Stimulated activated CD4-positive, alpha-beta T cell treated with anti-CD3 and anti-CD28 coated beads, TNF-alpha, amount 100 ng/mL, for 48 hours (primary cell): Measurements from ENCODE around the gene TUBB2B.
"Not testable (repeated sequence)": the region's sequence is repeated elsewhere in the genome, so short reads cannot be mapped to it uniquely, and the experiment has no call there.

Source experiments
- DNase-seq, 3 donors: peaks; one replicate each; pipeline ENCODE4 v3.0.0-alpha.2; 2020; ENCODE audit warnings: low read depth in 3 of 3

TUBB2B gene

GRCh38 chr6:3258720-3259490 lies 31.5 kb upstream of the TUBB2B start, which contains the start of gene PSMG4:
PSMG4 (plus strand) TSS chr6:3258947; CDS start chr6:3259023, 76 bp downstream.
- peak; percentile 86 to 99 (median 93) for DNase-seq

DNA sequence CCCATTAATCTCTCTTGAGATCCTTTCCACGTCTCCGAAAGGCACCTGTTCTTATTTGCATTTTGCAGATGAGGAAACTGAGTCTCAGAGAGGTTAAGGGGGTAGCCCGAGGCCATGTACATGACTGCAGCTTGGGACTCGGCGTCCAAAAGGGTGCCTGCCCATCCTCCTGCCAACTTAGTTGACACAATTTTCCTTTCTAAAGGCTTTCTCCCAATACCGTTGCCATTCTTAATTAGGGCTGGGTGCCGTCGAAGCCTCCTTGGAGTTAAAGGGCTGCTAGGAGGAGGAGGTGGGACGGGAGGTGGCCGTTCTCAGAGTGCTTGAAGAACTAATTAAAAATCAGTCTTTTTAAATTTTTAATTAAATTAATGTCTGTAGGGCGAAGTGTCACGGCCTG lies 30.7 kb upstream of the TUBB2B start:
- DNase-seq = no peak

DNA sequence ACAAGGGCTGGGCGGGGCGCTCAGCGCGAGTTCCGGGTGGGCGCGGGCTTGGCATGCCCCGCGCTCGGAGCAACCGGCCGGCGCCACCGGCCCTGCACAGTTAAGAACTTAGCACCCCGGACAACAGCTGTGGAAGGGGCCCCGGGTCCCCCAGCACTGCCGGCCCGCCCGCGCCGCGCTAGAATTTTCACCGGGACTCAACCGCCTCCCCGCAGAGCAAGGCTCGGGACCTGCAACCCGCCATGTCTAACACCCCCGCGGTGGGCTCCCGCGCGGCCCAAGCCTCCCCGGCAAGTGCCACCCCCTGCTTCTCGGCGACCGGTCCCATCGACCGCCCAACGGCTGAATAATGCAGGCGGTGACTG lies 26.1 kb upstream of the TUBB2B start:
- DNase-seq = no peak

DNA sequence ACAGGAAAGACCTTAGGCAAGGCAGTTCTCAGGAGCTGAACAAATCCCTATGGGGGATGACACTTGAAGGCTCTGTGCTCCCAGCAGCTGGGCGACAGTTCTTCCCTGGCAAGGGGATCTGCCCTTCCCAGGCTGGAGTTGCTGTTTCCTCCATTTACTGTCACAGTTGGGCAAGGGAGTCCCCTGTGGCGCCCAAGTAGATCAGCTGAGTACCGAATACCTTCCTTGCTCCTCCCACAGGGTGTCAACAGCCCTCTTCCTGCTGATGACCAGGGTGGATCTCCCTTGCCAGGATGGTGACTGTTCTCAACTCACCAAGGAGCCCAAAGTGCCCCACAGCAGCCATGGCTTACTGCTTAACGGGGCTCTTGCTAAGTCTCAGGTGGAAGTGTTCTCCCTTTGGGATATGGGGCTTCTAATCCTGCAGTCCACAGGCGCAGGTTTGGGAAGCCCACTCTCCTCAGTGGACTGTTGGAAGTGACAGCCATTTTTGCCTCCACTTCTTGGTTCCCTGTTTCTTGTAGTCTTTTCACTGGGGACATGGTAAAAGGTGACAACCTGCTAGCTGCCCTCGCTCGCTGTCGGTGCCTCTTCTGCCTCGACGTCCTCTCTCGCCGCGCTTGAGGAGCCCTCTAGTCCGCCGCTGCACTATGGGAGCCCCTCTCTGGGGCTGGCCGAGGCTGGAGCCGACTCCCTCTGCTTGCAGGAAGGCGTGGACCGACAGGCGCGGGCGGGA lies 25.6 kb upstream of the TUBB2B start:
- no peak for DNase-seq

GRCh38 chr6:3252369-3252768 lies 24.9 kb upstream of the TUBB2B start:
- DNase-seq = no peak

DNA sequence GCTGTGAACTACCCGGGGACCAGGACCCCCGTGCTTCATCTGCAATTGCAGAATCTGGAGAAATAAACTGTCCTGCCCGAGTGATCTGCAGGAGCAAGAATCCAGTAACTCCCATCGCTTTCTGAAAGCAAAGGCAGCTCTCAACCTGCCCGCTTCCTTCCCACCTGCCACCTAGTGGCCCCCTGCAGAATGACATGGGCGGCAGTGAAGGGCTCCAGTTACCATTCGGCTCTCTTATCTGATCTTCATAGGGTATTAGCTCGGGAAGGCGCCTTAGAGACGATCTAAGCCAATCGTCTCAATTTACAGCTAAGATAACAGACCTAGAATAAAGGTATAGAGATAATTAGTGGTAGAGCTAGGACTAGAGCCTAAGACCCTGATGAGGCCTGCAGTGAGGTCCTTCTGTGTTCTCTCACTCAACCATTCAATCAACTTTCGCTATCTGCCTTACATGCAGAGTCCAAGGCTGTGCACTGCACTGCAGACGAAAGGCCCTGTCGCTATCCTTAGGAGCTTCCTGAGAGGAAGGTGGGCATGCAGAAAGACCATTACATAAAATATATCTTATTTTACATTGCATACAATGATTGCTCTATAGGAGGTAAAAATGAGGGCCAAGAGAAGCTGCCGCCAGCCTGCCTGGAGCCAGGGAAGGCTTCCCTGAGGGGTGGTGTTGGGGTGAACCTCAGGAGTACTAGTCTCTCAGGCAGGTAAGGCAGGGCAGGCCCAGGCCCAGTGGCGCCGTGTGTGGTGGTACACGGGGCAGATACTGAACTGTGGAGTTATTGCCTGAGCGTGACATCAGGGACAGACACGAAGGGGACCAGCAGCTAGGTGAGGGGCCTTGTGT lies 24.2 kb upstream of the TUBB2B start:
- peak; percentile 63 to 73 (median 66) for DNase-seq

DNA sequence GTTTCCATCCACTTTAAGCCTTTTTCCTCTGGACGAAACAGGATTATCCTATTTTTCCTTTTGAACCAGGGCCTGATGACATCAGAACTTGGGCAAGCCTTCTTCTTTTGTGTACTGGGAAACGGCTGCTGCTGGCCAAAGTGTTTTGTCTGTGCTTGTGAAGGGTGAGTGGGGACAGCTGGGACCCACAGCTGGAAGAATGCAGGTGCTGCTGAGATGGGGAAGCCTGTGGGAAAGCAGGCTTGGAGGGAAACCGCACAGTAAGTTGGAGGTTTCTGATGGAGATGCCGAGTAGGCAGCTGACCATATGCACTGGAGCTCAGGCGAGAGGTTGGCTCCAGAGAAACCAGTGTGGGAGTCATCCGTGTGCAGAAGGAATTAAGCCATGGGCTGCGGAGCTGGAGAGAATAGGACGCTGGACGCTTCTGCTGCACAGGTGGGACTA lies 22.8 kb upstream of the TUBB2B start:
- no peak for DNase-seq

GRCh38 chr6:3249821-3250220 lies 22.4 kb upstream of the TUBB2B start:
- no peak for DNase-seq

DNA sequence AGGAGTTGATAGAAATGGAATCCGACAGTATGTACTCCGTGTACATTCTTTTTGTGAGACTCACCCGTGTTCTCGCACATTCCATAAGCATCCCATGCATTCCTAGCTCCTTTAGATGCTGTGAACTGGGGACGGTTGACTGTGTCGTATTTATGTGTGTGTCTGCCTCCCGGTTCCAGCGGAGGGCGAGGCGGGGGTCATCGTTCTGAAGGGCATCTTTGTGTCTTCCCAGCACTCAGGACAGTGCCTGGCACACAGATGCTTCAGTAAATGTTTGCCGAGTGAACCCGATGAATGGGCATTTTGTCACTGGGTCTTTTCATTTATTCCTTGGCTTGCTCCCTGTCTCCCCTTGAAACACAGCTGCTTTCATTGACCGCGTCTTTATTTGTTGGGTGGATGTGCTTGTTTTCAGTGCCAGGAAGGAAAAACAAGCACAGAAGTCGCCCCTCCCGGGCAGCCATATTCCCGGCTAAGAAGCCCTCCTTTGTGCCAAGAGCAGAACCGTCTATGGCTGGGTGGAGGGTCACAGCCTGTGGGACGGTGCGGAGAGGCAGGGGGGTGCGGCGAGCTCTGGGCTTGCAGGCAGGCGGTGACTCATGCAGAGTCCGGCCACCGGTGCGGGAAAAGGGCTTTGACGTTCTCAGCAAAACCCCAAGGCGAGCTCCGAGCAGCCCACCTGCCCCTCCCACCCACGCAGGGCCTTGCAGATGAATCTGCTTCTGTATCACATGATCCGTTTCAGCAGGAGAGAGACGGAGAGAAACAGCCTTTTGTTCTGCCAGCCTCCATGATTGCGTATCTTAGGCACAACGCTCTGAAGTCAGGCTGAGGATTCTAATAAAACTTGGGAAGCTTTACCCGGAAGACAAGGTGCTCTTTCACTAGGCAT lies 20.0 kb upstream of the TUBB2B start:
- no peak for DNase-seq

- no peak for DNase-seq
These were observed 17.8 kb upstream of the TUBB2B start for GRCh38 chr6:3245216-3245615.

- not testable (repeated sequence) for DNase-seq
These were observed 17.3 kb upstream of the TUBB2B start for GRCh38 chr6:3244832-3245161.

GRCh38 chr6:3244003-3244831 lies 16.8 kb upstream of the TUBB2B start:
- DNase-seq = no peak

- DNase-seq = no peak
These were observed 15.3 kb upstream of the TUBB2B start for GRCh38 chr6:3242768-3243167.

DNA sequence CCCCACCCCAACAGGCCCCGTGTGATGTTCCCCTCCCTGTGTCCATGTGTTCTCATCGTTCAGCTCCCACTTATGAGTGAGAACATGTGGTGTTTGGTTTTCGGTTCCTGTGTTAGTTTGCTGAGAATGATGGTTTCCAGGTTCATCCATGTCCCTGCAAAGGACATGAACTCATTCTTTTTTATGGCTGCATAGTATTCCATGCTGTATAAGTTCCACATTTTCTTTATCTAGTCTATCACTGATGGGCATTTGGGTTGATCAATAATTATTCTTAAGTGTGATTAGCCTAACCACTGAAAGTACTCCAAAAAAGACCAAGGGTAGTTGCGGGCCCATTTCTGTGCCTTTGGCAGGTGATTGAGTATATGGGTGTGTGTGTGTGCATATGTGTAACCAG lies 14.3 kb upstream of the TUBB2B start:
- DNase-seq = not testable (repeated sequence)

GRCh38 chr6:3240595-3240994 lies 13.1 kb upstream of the TUBB2B start:
- DNase-seq = no peak

DNA sequence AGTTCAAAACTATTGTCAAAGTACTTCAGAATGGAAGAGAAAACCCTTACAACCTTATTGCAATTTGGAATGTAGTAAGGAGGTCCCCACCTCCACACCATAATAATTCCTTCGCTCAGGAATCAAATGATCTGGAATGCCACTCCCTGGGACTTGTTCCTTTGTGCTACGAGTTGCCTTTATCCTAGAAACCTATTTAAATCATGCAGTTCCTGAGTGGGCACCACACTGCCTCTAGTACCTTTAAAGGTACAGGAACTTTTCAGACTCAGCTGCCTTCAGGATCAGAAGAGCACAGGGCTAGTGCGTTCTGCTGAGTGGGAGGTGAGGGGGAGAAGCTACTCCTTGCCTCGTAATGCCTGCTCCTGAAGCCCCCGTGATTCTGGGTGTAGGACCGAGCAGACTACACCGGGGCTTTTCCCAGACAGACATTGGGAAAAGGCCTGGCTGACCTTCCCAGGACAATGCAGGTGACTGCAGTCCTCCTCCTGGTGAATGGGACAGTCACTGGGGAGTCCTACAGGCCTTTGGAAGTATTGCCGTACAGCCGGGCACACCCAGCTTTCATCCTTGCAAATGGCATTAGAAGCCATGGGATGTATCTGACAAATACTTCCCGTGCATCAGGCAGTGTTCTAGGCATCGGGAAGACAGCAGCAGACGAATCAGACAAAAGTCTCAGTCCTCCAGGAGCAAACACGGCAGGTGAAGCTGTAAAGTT lies 11.8 kb upstream of the TUBB2B start:
- no peak for DNase-seq

GRCh38 chr6:3237761-3238662 lies 10.6 kb upstream of the TUBB2B start:
- DNase-seq = no peak

- DNase-seq = no peak
These were observed 8.6 kb upstream of the TUBB2B start for GRCh38 chr6:3236005-3236404.

DNA sequence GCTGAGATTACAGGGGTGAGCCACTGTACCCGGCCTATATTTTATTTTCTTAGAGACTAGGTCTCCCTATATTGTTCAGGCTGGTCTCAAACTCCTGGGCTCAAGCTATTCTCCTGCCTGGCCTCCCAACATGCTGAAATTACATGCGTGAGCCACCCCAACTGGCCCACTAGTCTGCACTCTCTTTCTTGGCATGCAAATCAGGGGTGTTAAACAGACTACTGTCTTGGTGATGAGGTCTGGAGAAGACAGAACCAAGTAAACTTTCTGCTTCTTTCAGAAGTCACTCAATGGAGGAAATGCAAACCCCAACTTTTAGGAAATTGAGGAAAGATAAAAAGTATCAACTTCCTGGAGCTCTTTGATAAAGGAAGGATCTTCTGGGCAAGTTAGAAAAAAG lies 8.0 kb upstream of the TUBB2B start:
- no peak for DNase-seq
